Thyroid gland (tissue), 4 donors: ENCODE data around the gene RBCK1. TPM values are rescaled to one million over a fixed set of nuclear protein-coding genes. Genes with fewer than 3 reads are reported as not detected.

ENCODE experiments used
- DNase-seq, 2 donors: peaks; one replicate each; pipeline ENCODE4 v3.0.0-alpha.2; 2019
- H3K27ac ChIP-seq, 3 donors: fragments of 200-600 bp; sonication (generic); 1 replicate in 2 of 3; 2 replicates in 1 of 3; pipeline ENCODE4 v1.5.1; 2016 to 2019; ENCODE audit warnings: mild to moderate bottlenecking in 1 of 3, moderate library complexity in 1 of 3
- H3K27me3 ChIP-seq: fragments of 200-600 bp; sonication (generic); one replicate; pipeline ENCODE4 v1.5.1; 2019
- H3K36me3 ChIP-seq, 2 donors: fragments of 200-600 bp; sonication (generic); one replicate each; pipeline ENCODE4 v1.5.1; 2016 to 2019
- H3K4me1 ChIP-seq, 2 donors: fragments of 200-600 bp; sonication (generic); one replicate each; pipeline ENCODE4 v1.5.1; 2017 to 2019
- H3K4me3 ChIP-seq, 3 donors: fragments of 200-600 bp; sonication (generic); replicated peaks in 1 of 3; 1 replicate in 2 of 3; 2 replicates in 1 of 3; pipeline ENCODE4 v1.5.1; 2016; ENCODE audit warnings: mild to moderate bottlenecking in 1 of 3
- H3K9me3 ChIP-seq: fragments of 200-600 bp; sonication (generic); one replicate; pipeline ENCODE4 v1.5.1; 2017
- POLR2A ChIP-seq, 2 donors: fragments of 450-650 bp; IDR thresholded peaks; one replicate each; pipeline ENCODE4 v1.6.1; 2017; ENCODE audit warnings: antibody characterized with exemption in 2 of 2, mild to moderate bottlenecking in 2 of 2, moderate library complexity in 1 of 2
- WGBS, 2 donors: methylation state at CpG; one replicate each; pipeline ENCODE4 v1.1.5; 2017; 5-methylcytosine and 5-hydroxymethylcytosine counted together
- intact Hi-C: fragments of 100-400 bp; cut with DNase I; formaldehyde crosslinking; loops from one replicate; pipeline ENCODE4 v1.15.1; 2023
- total RNA-seq, 4 donors: library from RNA; depleted of rRNA; stranded (reverse); fragments of >200 nt; gene quantifications; one replicate each; pipeline ENCODE4 v1.2.3, GENCODE V29; 2016
- TF ChIP-seq, protein P1 (sequence below), 6 experiments: fragments of 200-600 bp in 3 of 6; fragments of 450-650 bp in 3 of 6; sonication (generic) in 3 of 6; IDR thresholded peaks; one replicate each; pipeline ENCODE4 v1.5.1; 2016 to 2019; ENCODE audit warnings: antibody characterized with exemption in 6 of 6, mild to moderate bottlenecking in 2 of 6, inconsistent platforms in 1 of 6, moderate library complexity in 1 of 6

The RBCK1 gene
- total RNA-seq, 4 donors from 2014 or later, result 49.2 to 90.2 (median 71.0) TPM

DNA sequence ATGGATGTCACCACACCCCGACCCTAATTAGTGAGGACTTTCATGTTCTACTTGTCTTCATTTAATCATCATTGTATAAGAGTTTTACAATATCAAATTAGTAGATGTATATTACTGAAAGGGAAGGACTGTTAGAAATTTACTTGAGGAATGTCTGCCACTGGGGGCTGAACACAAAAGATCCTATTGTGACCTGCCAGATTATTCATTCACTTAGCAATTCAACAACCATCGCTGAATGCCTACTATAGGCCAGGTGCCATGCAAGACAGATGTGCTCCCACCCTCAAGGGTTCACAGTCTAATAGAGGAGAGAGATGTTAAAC is 8.0 kb upstream of the RBCK1 start:
- 41 to 82% methylated on average over 2 of the region's 2 CpGs for WGBS, 2 donors
- intact Hi-C loops, result loop anchor here (10.0 kb wide), 2 partner anchors 45 to 65 kb away; partner anchors contain the start of gene TBC1D20
- Histone ChIP-seq H3K4me3 (no peak overlapping the region), H3K9me3 (no peaks in the 10 kb centered on the region), H3K27ac (no peak overlapping the region), H3K27me3 (no peaks in the 10 kb centered on the region), H3K4me1 (no peaks in the 10 kb centered on the region), H3K36me3 (peaks cover 14% of the 10 kb centered on the region in 2 donors)
- TF ChIP-seq, protein P1, sequence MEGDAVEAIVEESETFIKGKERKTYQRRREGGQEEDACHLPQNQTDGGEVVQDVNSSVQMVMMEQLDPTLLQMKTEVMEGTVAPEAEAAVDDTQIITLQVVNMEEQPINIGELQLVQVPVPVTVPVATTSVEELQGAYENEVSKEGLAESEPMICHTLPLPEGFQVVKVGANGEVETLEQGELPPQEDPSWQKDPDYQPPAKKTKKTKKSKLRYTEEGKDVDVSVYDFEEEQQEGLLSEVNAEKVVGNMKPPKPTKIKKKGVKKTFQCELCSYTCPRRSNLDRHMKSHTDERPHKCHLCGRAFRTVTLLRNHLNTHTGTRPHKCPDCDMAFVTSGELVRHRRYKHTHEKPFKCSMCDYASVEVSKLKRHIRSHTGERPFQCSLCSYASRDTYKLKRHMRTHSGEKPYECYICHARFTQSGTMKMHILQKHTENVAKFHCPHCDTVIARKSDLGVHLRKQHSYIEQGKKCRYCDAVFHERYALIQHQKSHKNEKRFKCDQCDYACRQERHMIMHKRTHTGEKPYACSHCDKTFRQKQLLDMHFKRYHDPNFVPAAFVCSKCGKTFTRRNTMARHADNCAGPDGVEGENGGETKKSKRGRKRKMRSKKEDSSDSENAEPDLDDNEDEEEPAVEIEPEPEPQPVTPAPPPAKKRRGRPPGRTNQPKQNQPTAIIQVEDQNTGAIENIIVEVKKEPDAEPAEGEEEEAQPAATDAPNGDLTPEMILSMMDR (IDR thresholded peaks at IDR 0.05), result no peak
- TF ChIP-seq POLR2A (IDR thresholded peaks at IDR 0.05), result no peak
- no peak for DNase-seq

DNA sequence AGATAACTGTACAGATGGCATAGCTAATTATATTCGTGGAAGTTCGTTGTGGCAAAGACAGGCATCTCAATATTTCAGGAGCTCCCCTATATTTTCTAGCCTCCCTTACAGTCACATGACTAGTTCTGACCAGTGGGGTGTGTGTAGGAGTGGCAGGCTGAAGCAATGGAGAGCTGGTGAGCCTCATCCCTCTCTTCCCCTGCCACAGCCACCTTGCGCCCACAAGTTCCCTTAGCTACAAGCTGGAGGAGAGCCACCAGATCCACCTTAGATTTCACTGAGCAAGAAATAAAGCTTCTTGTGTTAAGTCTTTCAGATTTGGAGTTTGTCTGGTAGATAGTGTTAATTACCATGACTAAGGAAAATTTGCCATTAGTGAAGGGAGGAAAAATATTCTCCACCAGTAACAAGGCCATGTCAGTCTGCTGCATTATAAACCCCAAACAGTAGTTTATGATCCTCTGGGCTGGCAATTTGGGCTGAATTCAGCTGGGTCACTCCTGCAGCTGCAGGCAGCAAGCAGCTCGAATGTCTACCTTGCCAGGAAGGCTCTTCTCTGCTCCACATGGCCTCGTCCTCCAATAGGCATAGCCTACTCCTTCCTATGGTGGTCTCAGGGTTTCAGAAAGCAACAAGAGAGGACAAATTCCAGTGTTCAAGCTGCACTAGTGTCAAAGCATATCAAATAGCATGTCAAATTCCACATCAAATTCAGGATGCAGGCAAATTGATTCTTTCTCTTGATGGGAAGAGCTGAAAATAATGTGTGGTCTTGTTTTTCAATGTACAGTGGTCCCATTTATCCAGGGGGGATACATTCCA is 7.4 kb upstream of the RBCK1 start:
- no peaks in the 10 kb centered on the region for H3K27me3 ChIP-seq
- H3K9me3 ChIP-seq, result no peaks in the 10 kb centered on the region
- TF ChIP-seq POLR2A (IDR thresholded peaks at IDR 0.05), result no peak
- TF ChIP-seq, protein P1 (IDR thresholded peaks at IDR 0.05), result no peak
- intact Hi-C loops, result loop anchor here (10.0 kb wide), 2 partner anchors 46 to 64 kb away; partner anchors contain the start of gene TBC1D20
- no peaks in the 10 kb centered on the region for H3K4me1 ChIP-seq
- no peak for DNase-seq
- no peak overlapping the region for H3K4me3 ChIP-seq
- H3K27ac ChIP-seq, result no peak overlapping the region
- WGBS, 2 donors, result 79 to 86% methylated on average over 5 of the region's 5 CpGs
- H3K36me3 ChIP-seq, result peaks cover 14% of the 10 kb centered on the region in 2 donors

DNA sequence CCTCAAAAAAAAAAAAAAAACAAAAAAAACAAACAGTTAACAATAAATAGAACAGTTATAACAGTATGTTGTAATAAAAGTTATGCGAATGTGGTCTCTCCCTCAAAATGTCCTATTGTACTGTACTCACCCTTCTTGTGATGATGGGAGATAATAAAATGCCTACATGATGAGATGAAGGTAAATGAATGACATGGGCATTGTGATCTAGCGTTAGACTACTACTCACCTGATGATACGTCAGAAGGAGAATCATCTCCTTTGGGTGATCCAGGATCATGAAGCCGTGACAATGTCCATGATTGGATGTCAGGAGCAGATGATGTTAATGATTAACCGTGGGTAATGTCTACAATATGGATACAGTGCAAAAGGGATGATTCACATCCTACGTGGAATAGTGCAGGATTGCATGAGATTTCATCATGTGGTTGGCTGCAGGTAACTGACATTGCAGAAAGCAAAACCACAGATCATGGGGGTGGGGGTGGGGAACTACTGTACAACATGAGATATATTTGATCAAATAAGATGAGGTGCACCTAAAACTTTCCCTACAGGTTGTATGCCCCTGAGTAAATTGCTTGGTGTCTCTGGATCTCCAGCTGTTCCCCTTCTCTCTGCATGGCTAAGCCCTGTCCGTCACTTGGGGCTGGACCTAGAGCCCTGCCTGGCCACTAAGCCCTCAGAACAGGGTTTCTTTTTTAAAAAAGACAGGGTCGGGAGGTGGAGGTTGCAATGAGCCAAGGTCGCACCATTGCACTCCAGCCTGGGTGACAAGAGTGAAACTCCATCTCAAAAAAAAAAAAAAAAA is 6.2 kb upstream of the RBCK1 start:
- Histone ChIP-seq H3K4me3 (no peak overlapping the region), H3K9me3 (no peaks in the 10 kb centered on the region), H3K36me3 (peaks cover 4% of the 10 kb centered on the region in 2 donors), H3K4me1 (peaks cover 0 to under 1% of the 10 kb centered on the region in 2 donors), H3K27me3 (no peaks in the 10 kb centered on the region), H3K27ac (no peak overlapping the region)
- 77 to 89% methylated on average over 9 of the region's 9 CpGs for WGBS, 2 donors
- intact Hi-C loops, result loop anchor here (10.0 kb wide), 2 partner anchors 47 to 63 kb away; partner anchors contain the start of gene TBC1D20
- DNase-seq, result no peak
- TF ChIP-seq POLR2A (IDR thresholded peaks at IDR 0.05), result no peak
- TF ChIP-seq, protein P1 (IDR thresholded peaks at IDR 0.05), result no peak

DNA sequence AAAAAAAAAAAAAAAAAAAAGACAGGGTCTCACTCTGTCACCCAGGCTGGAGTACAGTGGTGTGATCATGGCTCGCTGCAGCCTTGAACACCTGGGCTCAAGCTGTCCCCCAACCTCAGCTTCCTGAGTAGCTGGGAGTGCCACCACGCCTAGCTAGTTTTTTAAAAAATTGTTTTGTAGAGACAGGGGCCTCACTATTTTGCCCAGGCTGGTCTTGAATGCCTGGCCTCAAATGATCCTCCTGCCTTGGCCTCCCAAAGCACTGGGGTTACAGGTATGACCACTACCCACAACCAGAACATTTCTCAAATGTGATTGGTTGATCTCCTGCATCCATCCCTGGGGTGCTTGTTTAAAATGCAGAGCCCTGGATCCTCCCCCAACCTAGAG is 5.6 kb upstream of the RBCK1 start:
- no peaks in the 10 kb centered on the region for H3K27me3 ChIP-seq
- peaks cover 0 to 6% of the 10 kb centered on the region in 2 donors for H3K4me1 ChIP-seq
- no peak for TF ChIP-seq POLR2A (IDR thresholded peaks at IDR 0.05)
- TF ChIP-seq, protein P1 (IDR thresholded peaks at IDR 0.05), result no peak
- no peak overlapping the region for H3K27ac ChIP-seq
- H3K9me3 ChIP-seq, result no peaks in the 10 kb centered on the region
- H3K36me3 ChIP-seq, result no peaks in the 10 kb centered on the region
- 80 to 89% methylated on average over 2 of the region's 2 CpGs for WGBS, 2 donors
- no peak for DNase-seq
- intact Hi-C loops, result loop anchor here (10.0 kb wide), 2 partner anchors 48 to 62 kb away; partner anchors contain the start of gene TBC1D20
- H3K4me3 ChIP-seq, result no peak overlapping the region
